ENCODE results near the gene ETFDH.

DNA sequence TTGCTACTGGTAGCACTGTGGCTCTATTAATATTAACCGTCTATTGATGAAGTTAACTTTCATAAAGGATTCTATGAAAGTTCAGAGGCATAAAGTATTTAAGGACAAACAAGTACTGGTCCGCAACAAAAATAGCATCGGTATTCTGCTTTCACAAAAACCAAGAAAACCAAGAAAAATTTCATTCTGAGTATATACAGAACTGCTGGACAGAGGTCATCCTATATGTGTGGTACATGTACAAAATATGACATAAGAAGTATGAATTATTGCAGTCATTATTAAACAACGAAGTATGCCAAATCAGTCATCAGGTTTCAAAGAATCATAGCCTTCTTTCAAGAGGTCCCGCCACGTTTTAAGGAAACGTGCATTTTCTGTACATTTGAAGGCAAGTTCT is 2.8 kb upstream of the ETFDH start:
- TF ChIP-seq, protein P1, sequence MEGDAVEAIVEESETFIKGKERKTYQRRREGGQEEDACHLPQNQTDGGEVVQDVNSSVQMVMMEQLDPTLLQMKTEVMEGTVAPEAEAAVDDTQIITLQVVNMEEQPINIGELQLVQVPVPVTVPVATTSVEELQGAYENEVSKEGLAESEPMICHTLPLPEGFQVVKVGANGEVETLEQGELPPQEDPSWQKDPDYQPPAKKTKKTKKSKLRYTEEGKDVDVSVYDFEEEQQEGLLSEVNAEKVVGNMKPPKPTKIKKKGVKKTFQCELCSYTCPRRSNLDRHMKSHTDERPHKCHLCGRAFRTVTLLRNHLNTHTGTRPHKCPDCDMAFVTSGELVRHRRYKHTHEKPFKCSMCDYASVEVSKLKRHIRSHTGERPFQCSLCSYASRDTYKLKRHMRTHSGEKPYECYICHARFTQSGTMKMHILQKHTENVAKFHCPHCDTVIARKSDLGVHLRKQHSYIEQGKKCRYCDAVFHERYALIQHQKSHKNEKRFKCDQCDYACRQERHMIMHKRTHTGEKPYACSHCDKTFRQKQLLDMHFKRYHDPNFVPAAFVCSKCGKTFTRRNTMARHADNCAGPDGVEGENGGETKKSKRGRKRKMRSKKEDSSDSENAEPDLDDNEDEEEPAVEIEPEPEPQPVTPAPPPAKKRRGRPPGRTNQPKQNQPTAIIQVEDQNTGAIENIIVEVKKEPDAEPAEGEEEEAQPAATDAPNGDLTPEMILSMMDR (IDR thresholded peaks at IDR 0.05) = no peak
- no peak for TF ChIP-seq EP300 (IDR thresholded peaks at IDR 0.05)
